CD14-positive monocyte (primary cell): Measurements from ENCODE around the gene NINL. TPM values are rescaled to one million over a fixed set of nuclear protein-coding genes. Genes with fewer than 3 reads are reported as not detected.
"Not testable (repeated sequence)": the region's sequence is repeated elsewhere in the genome, so short reads cannot be mapped to it uniquely, and the experiment has no call there.

Source experiments
- DNase-seq, 3 donors: peaks; one replicate each; pipeline ENCODE4 v3.0.0-alpha.2; 2011 to 2022
- H2AFZ ChIP-seq: 2 replicates; pipeline ENCODE4 v1.6.0; 2012; ENCODE audit warnings: mild to moderate bottlenecking, low read depth, low read length, inconsistent platforms; ENCODE audit not compliant: insufficient read depth, poor library complexity, severe bottlenecking
- H3K27ac ChIP-seq, 2 donors: 1 replicate in 1 of 2; 2 replicates in 1 of 2; pipeline ENCODE4 v1.5.1; 2012 to 2013; ENCODE audit warnings: low read length in 2 of 2, control low read depth in 1 of 2, inconsistent platforms in 1 of 2, low read depth in 1 of 2, mild to moderate bottlenecking in 1 of 2
- H3K27me3 ChIP-seq, 2 donors: one replicate each; pipeline versions ENCODE4 v1.6.0 to v1.6.1; 2011 to 2013; ENCODE audit warnings: low read length in 2 of 2; ENCODE audit not compliant: control insufficient read depth in 2 of 2, insufficient read depth in 2 of 2
- H3K36me3 ChIP-seq, 2 donors: replicated peaks in 1 of 2; 1 replicate in 1 of 2; 2 replicates in 1 of 2; pipeline versions ENCODE4 v1.5.1 to v1.6.1; 2012 to 2013; ENCODE audit warnings: low read length in 2 of 2, control low read depth in 1 of 2, inconsistent platforms in 1 of 2, mild to moderate bottlenecking in 1 of 2; ENCODE audit not compliant: insufficient read depth in 2 of 2, control insufficient read depth in 1 of 2
- H3K4me1 ChIP-seq, 2 donors: 1 replicate in 1 of 2; 2 replicates in 1 of 2; pipeline versions ENCODE4 v1.5.1 to v1.6.1; 2012 to 2013; ENCODE audit warnings: low read length in 2 of 2, control low read depth in 1 of 2, inconsistent platforms in 1 of 2, mild to moderate bottlenecking in 1 of 2, moderate library complexity in 1 of 2; ENCODE audit not compliant: insufficient read depth in 2 of 2, control insufficient read depth in 1 of 2
- H3K4me2 ChIP-seq: replicated peaks from 2 replicates; pipeline ENCODE3; 2012; ENCODE audit warnings: low read length, moderate library complexity, mild to moderate bottlenecking; ENCODE audit not compliant: poor library complexity, severe bottlenecking; ENCODE audit errors: extremely low read depth
- H3K4me3 ChIP-seq, 3 experiments: fragments of 200-600 bp in 1 of 3; sonication (generic) in 1 of 3; replicated peaks in 1 of 3; 1 replicate in 2 of 3; 2 replicates in 1 of 3; pipeline ENCODE4 v1.5.1; 2011 to 2013; ENCODE audit warnings: low read length in 3 of 3, mild to moderate bottlenecking in 3 of 3, control low read depth in 2 of 3, low read depth in 2 of 3, inconsistent platforms in 1 of 3, moderate library complexity in 1 of 3
- H3K79me2 ChIP-seq: 2 replicates; pipeline ENCODE4 v1.6.0; 2012; ENCODE audit warnings: mild to moderate bottlenecking, control low read depth, inconsistent platforms, low read length, moderate library complexity; ENCODE audit not compliant: insufficient read depth
- H3K9ac ChIP-seq: 2 replicates; pipeline ENCODE4 v1.6.0; 2017; ENCODE audit warnings: low read length, mild to moderate bottlenecking; ENCODE audit not compliant: insufficient read depth, poor library complexity, severe bottlenecking
- H3K9me3 ChIP-seq, 2 donors: replicated peaks in 1 of 2; 1 replicate in 1 of 2; 2 replicates in 1 of 2; pipeline versions ENCODE4 v1.5.1 to v1.6.1; 2012 to 2013; ENCODE audit warnings: low read length in 2 of 2, control low read depth in 1 of 2; ENCODE audit not compliant: control insufficient read depth in 1 of 2, insufficient read depth in 1 of 2
- H4K20me1 ChIP-seq: 2 replicates; pipeline ENCODE4 v1.6.0; 2012; ENCODE audit warnings: mild to moderate bottlenecking, low read length, control low read depth, moderate library complexity; ENCODE audit not compliant: insufficient read depth
- H3K27ac Mint-ChIP-seq, 7 donors: one replicate each; pipeline ENCODE4 v1.8.0; 2020; ENCODE audit warnings: mild to moderate bottlenecking in 7 of 7, mixed read lengths in 7 of 7, moderate library complexity in 6 of 7, inconsistent platforms in 2 of 7
- H3K27me3 Mint-ChIP-seq, 3 donors: one replicate each; pipeline ENCODE4 v1.8.0; 2021 to 2022; ENCODE audit warnings: low read depth in 3 of 3, mild to moderate bottlenecking in 3 of 3, mixed read lengths in 3 of 3, moderate library complexity in 3 of 3, inconsistent platforms in 1 of 3
- H3K36me3 Mint-ChIP-seq, 2 donors: one replicate each; pipeline ENCODE4 v1.8.0; 2020; ENCODE audit warnings: mixed read lengths in 2 of 2, inconsistent platforms in 1 of 2, mild to moderate bottlenecking in 1 of 2
- H3K4me1 Mint-ChIP-seq: one replicate; pipeline ENCODE4 v1.8.0; 2020; ENCODE audit warnings: mild to moderate bottlenecking, mixed read lengths
- H3K4me3 Mint-ChIP-seq, 2 donors: one replicate each; pipeline ENCODE4 v1.8.0; 2020; ENCODE audit warnings: mild to moderate bottlenecking in 2 of 2, mixed read lengths in 2 of 2, moderate library complexity in 1 of 2
- H3K9me3 Mint-ChIP-seq, 7 donors: one replicate each; pipeline ENCODE4 v1.8.0; 2020 to 2022; ENCODE audit warnings: mixed read lengths in 7 of 7, mild to moderate bottlenecking in 6 of 7, moderate library complexity in 6 of 7, inconsistent platforms in 2 of 7
- CTCF ChIP-seq: fragments of 200-600 bp; IDR thresholded peaks from one replicate; pipeline ENCODE4 v1.8.0; 2022; ENCODE audit warnings: antibody characterized with exemption, mild to moderate bottlenecking
- WGBS: methylation state at CpG from one replicate; pipeline ENCODE4 v1.1.5; 2013; ENCODE audit warnings: missing lambda C conversion rate; ENCODE audit not compliant: insufficient coverage; 5-methylcytosine and 5-hydroxymethylcytosine counted together
- intact Hi-C, 2 donors: fragments of 100-400 bp; cut with micrococcal nuclease; formaldehyde crosslinking; loops; one replicate each; pipeline versions ENCODE4 v1.15.0 to v1.15.1; 2023
- polyA plus RNA-seq, 3 donors: library from polyadenylated mRNA; depleted of rRNA in 1 of 3; unstranded in 2 of 3; stranded (reverse) in 1 of 3; fragments of 300-500 nt in 2 of 3; fragments of >200 nt in 1 of 3; fragmentation: Illumina TruSeq in 2 of 3; gene quantifications; 1 replicate in 2 of 3; 2 replicates in 1 of 3; pipeline ENCODE4 v1.2.3, GENCODE V29; 2012 to 2021

The NINL gene
- polyA plus RNA-seq, 3 donors: 0.08 to 0.15 TPM; not detected in 1

GRCh38 chr20:25476106-25477013, 109.0 kb downstream of the NINL start:
- no peak overlapping the region for H3K27ac ChIP-seq
- H3K9me3 ChIP-seq: no peaks in the 10 kb centered on the region
- peaks cover 0 to 3% (median 2%) of the 10 kb centered on the region in 3 donors for H3K27me3 Mint-ChIP-seq
- H3K36me3 Mint-ChIP-seq: no peaks in the 10 kb centered on the region
- no peaks in the 10 kb centered on the region for H4K20me1 ChIP-seq
- H3K27me3 ChIP-seq: no peaks in the 10 kb centered on the region
- no peak overlapping the region for H2AFZ ChIP-seq
- DNase-seq: no peak
- H3K4me3 ChIP-seq: no peak overlapping the region
- no peaks in the 10 kb centered on the region for H3K4me1 Mint-ChIP-seq
- TF ChIP-seq CTCF: no peak
- H3K4me1 ChIP-seq: no peaks in the 10 kb centered on the region
- H3K27ac Mint-ChIP-seq: no peak overlapping the region
- no peak overlapping the region for H3K4me3 Mint-ChIP-seq
- H3K79me2 ChIP-seq: no peaks in the 10 kb centered on the region
- 97% methylated on average over 52 of the region's 52 CpGs for WGBS
- H3K9me3 Mint-ChIP-seq: peaks cover 0 to 3% (median 0%) of the 10 kb centered on the region in 7 donors
- no peak overlapping the region for H3K4me2 ChIP-seq
- no peak overlapping the region for H3K9ac ChIP-seq
- no peaks in the 10 kb centered on the region for H3K36me3 ChIP-seq
- intact Hi-C loops: no loop called here

- H3K27ac ChIP-seq, H2AFZ ChIP-seq, H3K36me3 Mint-ChIP-seq, DNase-seq, H3K4me3 Mint-ChIP-seq, H3K27me3 Mint-ChIP-seq, intact Hi-C loops, H3K27me3 ChIP-seq, H3K4me1 Mint-ChIP-seq, H3K9ac ChIP-seq, H3K36me3 ChIP-seq, H3K27ac Mint-ChIP-seq, H3K4me2 ChIP-seq, H3K79me2 ChIP-seq, H3K9me3 ChIP-seq, H4K20me1 ChIP-seq, H3K4me1 ChIP-seq, H3K9me3 Mint-ChIP-seq, H3K4me3 ChIP-seq: not testable (repeated sequence)
- no CpG with 5 or more reads among the region's 2 CpGs for WGBS
Measured at GRCh38 chr20:25473297-25473696, 112.0 kb downstream of the NINL start.
